Right atrium auricular region (tissue), 2 donors: Measurements from ENCODE around the gene NGEF. TPM values are rescaled to one million over a fixed set of nuclear protein-coding genes. Genes with fewer than 3 reads are reported as not detected.
A peak's percentile ranks its signal among the peaks of the same experiment; 100 is the strongest.

Experiments
- DNase-seq: peaks from one replicate; pipeline ENCODE4 v3.0.0-alpha.2; 2019; ENCODE audit warnings: low spot score
- H3K27ac ChIP-seq, 2 donors: fragments of 200-600 bp; sonication (generic); 1 replicate in 1 of 2; 2 replicates in 1 of 2; pipeline ENCODE4 v1.5.1; 2016 to 2019
- H3K27me3 ChIP-seq, 2 donors: fragments of 200-600 bp; sonication (generic); one replicate each; pipeline versions ENCODE4 v1.5.1 to v1.6.0; 2017 to 2019
- H3K36me3 ChIP-seq: fragments of 200-600 bp; sonication (generic); one replicate; pipeline ENCODE4 v1.5.1; 2016
- H3K4me1 ChIP-seq, 2 donors: fragments of 200-600 bp; sonication (generic); one replicate each; pipeline versions ENCODE4 v1.5.1 to v1.6.0; 2017 to 2019
- H3K4me3 ChIP-seq, 2 donors: fragments of 200-600 bp; sonication (generic); 1 replicate in 1 of 2; 2 replicates in 1 of 2; pipeline ENCODE4 v1.5.1; 2017 to 2019; ENCODE audit warnings: mild to moderate bottlenecking in 1 of 2, moderate library complexity in 1 of 2
- H3K9me3 ChIP-seq, 2 donors: fragments of 200-600 bp; sonication (generic); one replicate each; pipeline ENCODE4 v1.5.1; 2019
- CTCF ChIP-seq, 2 donors: fragments of 200-600 bp; sonication (generic); IDR thresholded peaks; one replicate each; pipeline ENCODE4 v1.5.1; 2019; ENCODE audit warnings: antibody characterized with exemption in 2 of 2
- total RNA-seq, 2 donors: library from RNA; depleted of rRNA; stranded (reverse); fragments of >200 nt; gene quantifications; one replicate each; pipeline ENCODE4 v1.1.0, GENCODE V29; 2016

Gene NGEF
- total RNA-seq = 1 to 10 TPM; 1.4 to 4.8 TPM

- H3K27ac ChIP-seq = no peak within 1 kb of the TSS
- no peak within 1 kb of the TSS for H3K4me3 ChIP-seq
- H3K27me3 ChIP-seq = no peaks in the 10 kb centered on the region
- peaks cover 5 to 9% of the 10 kb centered on the region in 2 donors for H3K9me3 ChIP-seq
- no peak for TF ChIP-seq CTCF (IDR thresholded peaks at IDR 0.05)
- H3K36me3 ChIP-seq = no peaks in the 10 kb centered on the region
- DNase-seq = no peak
- H3K4me1 ChIP-seq = no peaks in the 10 kb centered on the region
Measured at GRCh38 chr2:233013027-233013461, at the start of gene NGEF. NGEF (minus strand) TSS chr2:233013256; CDS start chr2:232974890, 38,366 bp downstream.

- H3K4me1 ChIP-seq = peaks cover 0 to 41% of the 10 kb centered on the region in 2 donors
- H3K9me3 ChIP-seq = no peaks in the 10 kb centered on the region
- H3K36me3 ChIP-seq = no peaks in the 10 kb centered on the region
- peak overlapping the region in 1 of 2 donors; percentile 52 for H3K4me3 ChIP-seq
- H3K27ac ChIP-seq = peak overlapping the region; percentile 72 to 77
- TF ChIP-seq CTCF (IDR thresholded peaks at IDR 0.05) = no peak
- H3K27me3 ChIP-seq = no peaks in the 10 kb centered on the region
- no peak for DNase-seq
Measured at GRCh38 chr2:233062451-233062850, 49.4 kb upstream of the NGEF start.

DNA sequence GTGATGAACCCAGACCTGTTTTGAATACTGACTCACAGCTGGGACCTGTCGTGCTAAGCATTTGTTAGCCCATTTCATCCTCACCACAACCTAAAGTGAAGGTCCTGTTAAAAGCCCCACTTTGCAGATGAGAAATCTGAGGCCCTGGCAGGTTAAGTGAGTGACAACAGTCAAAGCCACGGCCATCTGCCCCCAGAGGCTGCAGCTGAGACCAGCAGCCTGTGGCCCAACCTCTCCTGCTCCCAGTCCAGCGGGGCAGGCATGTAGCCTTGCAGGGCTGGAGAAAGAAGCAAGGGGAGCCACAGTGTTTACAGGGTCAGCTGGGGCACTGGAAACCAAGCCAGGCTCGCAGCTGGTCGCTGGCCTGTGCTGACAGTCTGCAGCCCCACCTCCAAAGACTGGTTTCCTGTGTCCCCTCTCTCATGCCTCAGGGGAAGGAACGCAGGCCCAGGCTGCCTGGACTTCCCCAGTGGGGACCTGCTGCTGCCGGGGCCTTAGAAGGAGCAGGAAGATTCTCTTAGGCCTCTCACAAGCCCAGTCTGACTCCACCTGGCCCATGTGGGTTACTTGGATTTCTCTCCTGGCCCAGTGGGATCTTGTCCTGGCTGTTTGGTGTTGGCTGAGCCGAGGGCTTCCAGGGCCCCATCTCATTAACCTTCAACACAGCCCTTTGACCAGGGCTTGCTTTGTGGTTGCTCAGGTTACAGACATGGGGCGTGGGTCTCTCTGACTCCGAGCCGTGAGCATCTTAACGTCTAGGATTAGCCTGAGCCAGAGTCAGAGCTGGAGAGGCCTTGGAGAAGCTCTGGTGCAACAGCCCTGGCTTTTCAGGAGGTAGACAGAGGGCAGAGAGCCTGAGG is 48.8 kb upstream of the NGEF start:
- Histone ChIP-seq H3K36me3 (no peaks in the 10 kb centered on the region), H3K27me3 (no peaks in the 10 kb centered on the region), H3K4me3 (peak overlapping the region; percentile 26 to 52), H3K27ac (peak overlapping the region; percentile 72 to 77), H3K4me1 (peaks cover 0 to 41% of the 10 kb centered on the region in 2 donors), H3K9me3 (no peaks in the 10 kb centered on the region)
- DNase-seq = no peak
- TF ChIP-seq CTCF (IDR thresholded peaks at IDR 0.05) = peak in 1 of 2 donors; percentile 32

DNA sequence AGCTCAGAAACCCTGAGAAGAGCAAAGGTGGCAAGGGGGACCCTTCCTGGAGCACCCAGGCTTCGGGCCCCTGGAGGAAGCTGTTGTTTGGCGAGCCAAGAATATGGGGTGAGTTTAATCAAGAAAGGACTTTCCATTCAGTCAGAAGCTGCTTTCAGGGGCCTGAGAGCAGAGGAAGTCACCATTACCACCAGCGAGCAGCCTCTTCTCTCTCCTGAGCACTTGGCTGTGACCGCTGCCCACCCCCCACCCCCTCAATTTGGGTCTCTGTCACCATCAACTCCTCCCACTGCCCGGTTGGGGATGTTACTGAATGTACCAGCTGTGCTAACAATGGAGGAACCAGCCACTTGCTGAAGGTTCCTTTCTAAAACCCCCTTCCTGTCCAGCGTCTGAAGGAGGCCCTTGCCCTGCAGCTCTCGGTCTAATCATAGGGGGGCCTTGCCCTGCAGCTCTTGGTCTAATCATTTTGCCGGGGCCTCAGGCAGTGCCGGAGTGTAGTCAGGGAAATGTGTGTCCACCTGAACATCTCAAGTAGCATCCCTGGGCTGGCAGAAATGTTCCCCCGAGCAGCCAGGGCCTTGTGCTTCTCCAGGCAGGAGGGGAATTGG is 48.0 kb upstream of the NGEF start:
- no peaks in the 10 kb centered on the region for H3K36me3 ChIP-seq
- peak overlapping the region; percentile 26 to 52 for H3K4me3 ChIP-seq
- TF ChIP-seq CTCF (IDR thresholded peaks at IDR 0.05) = no peak
- H3K4me1 ChIP-seq = peaks cover 0 to 41% of the 10 kb centered on the region in 2 donors
- no peaks in the 10 kb centered on the region for H3K27me3 ChIP-seq
- no peaks in the 10 kb centered on the region for H3K9me3 ChIP-seq
- no peak for DNase-seq
- peak overlapping the region; percentile 72 to 77 for H3K27ac ChIP-seq

DNA sequence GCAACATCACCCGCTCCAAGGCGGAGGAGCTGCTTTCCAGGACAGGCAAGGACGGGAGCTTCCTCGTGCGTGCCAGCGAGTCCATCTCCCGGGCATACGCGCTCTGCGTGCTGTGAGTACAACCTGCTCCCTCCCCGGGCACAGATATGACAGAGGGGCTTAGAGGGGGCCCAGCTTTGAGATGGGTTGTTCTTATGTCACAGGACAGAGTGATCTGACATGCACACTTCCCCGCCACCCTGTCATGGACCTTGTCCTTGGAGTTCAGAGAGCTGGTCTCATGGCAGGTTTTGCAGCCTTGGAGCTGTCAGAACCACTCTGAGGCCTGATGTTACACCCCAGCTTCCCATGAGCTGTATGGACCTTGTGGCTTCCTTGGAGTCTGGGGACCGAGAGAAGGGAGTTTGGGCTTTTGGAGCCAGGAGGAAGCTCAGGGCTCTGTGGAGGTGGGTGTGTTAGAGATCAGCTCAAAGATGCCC is 47.5 kb upstream of the NGEF start:
- H3K4me3 ChIP-seq = peak overlapping the region; percentile 26 to 52
- DNase-seq = no peak
- H3K27me3 ChIP-seq = no peaks in the 10 kb centered on the region
- no peak for TF ChIP-seq CTCF (IDR thresholded peaks at IDR 0.05)
- peaks cover 0 to 41% of the 10 kb centered on the region in 2 donors for H3K4me1 ChIP-seq
- no peaks in the 10 kb centered on the region for H3K36me3 ChIP-seq
- no peaks in the 10 kb centered on the region for H3K9me3 ChIP-seq
- peak overlapping the region; percentile 72 to 77 for H3K27ac ChIP-seq
